Activated CD4-positive, alpha-beta T cell treated with anti-CD3 and anti-CD28 coated beads, Interleukin-2, amount 10 ng/mL, durations not matched to agents 7 days and 5 days (primary cell): Measurements from ENCODE around the gene AKAP10. TPM values are rescaled to one million over a fixed set of nuclear protein-coding genes. Genes with fewer than 3 reads are reported as not detected.
A peak's percentile ranks its signal among the peaks of the same experiment; 100 is the strongest.
"Not testable (repeated sequence)": the region's sequence is repeated elsewhere in the genome, so short reads cannot be mapped to it uniquely, and the experiment has no call there.

ENCODE experiments used
- CTCF ChIA-PET: fragments of 350-600 bp; sonication (Branson Sonifier 250); formaldehyde crosslinking; loops from one replicate; lab custom pipeline; 2021; ENCODE audit warnings: antibody characterized with exemption; lab: Charles Lee
- POLR2A ChIA-PET: fragments of 350-600 bp; sonication (Branson Sonifier 250); formaldehyde crosslinking; loops from one replicate; lab custom pipeline; 2021; ENCODE audit warnings: antibody characterized with exemption; lab: Charles Lee
- DNase-seq: peaks from one replicate; pipeline ENCODE4 v3.0.0-alpha.2; 2020
- H3K27ac Mint-ChIP-seq: one replicate; pipeline ENCODE4 v1.8.0; 2021; ENCODE audit warnings: mild to moderate bottlenecking, moderate library complexity, mixed read lengths
- H3K27me3 Mint-ChIP-seq: one replicate; pipeline ENCODE4 v1.8.0; 2021; ENCODE audit warnings: mixed read lengths
- H3K36me3 Mint-ChIP-seq: one replicate; pipeline ENCODE4 v1.8.0; 2021; ENCODE audit warnings: low read depth, mixed read lengths
- H3K4me1 Mint-ChIP-seq: one replicate; pipeline ENCODE4 v1.8.0; 2021; ENCODE audit warnings: mixed read lengths
- H3K4me3 Mint-ChIP-seq: one replicate; pipeline ENCODE4 v1.8.0; 2021; ENCODE audit warnings: mild to moderate bottlenecking, moderate library complexity, mixed read lengths
- H3K9me3 Mint-ChIP-seq: one replicate; pipeline ENCODE4 v1.8.0; 2021; ENCODE audit warnings: mixed read lengths
- total RNA-seq, 2 experiments: library from RNA; stranded (reverse); gene quantifications; one replicate each; pipeline ENCODE4 v1.2.3, GENCODE V29; 2021

AKAP10 gene
- total RNA-seq, 2 experiments from 2014 or later, result 38.8 to 45.6 TPM

DNA sequence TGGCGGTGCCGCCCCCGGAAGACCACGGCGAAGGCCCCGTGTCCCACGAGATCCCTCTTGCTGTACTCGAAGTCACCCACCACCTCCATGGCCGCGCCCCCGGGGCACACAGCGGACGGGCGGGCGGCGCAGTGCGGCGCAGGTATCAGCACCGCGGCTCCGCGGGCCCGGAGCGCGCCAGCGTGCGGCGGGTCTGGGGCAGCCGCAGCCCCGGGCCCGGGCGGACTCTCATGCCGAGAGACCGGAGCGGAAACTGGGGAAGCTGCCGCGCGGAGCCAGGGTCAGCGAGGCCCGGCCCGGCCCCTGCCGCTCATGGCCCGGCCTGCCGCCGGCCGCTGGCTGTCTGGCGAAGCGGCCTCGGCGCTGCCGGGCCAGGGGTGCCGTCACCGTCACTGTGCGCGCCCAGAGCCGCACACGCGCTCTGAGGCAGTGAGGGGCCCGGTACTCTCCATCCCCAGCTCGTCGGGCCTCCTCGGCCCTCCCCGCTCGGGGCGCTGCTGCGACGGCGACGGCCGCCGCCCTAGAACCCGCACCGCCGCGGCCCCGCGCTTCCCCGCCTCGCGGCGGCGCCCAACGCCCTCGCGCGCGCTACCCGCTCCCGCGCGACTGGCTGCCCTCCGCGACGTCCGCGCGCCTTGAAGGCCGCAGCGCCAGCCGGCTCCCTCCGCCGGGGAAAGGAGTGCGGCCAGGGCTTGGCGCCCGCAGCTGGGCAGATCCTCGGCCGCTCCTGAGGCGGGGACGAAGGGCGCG, 110.1 kb downstream of the AKAP10 start, which contains the start of gene ULK2:
TSS of gene ULK2 (minus strand) at position 608 of the 750 bp plus-strand sequence. CDS start at position 89, 519 bp downstream.
- Mint-ChIP-seq H3K27me3 (no peaks in the 10 kb centered on the region), H3K36me3 (peaks cover 10% of the 10 kb centered on the region), H3K9me3 (no peaks in the 10 kb centered on the region), H3K27ac (peak within 1 kb of the TSS; percentile 89), H3K4me3 (peak within 1 kb of the TSS; percentile 80), H3K4me1 (peaks cover 26% of the 10 kb centered on the region)
- peak; percentile 48 for DNase-seq
- ChIA-PET POLR2A (no interaction called here), CTCF (interaction anchor here (0.6 to 1.5 kb wide), 3 partner anchors 9 to 141 kb away, joined by 3 to 6 read pairs (median 5); no protein-coding TSS in a partner anchor)

DNA sequence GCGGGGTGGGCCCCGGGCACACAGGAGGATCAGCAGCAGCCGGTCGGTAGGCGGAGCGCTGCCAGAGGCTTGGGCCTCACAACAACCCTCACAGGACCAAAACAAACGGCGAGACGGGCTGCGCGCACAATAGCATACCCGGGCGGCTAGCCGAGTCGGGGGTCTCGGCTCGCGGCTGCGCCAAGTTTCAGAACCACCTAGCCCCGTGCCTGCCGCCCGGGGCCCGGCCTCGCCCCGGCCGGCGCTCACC, 110.6 kb downstream of the AKAP10 start:
- H3K4me1 Mint-ChIP-seq, result peaks cover 26% of the 10 kb centered on the region
- CTCF ChIA-PET, result interaction anchor here (0.6 to 1.5 kb wide), 2 partner anchors 17 to 142 kb away, joined by 3 to 6 read pairs; no protein-coding TSS in a partner anchor

DNA sequence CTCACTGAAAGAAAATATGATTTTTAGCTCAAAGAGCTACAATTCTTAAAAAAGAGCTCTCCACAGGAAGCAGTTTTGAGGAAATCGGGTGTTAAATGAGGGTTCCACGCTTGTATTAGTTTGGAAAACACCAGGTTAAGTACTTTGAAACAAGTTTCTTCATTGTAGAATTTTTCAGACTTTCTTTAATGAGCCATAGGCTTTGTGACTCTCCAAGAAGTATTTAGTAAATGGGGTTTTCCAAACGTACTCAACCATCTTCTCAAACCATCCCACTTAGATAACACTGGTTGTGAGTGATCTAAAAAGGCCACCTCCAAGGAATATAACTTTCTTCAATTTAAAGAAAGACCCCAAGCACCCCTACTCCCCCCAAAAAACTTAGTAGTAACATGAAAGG, 112.6 kb downstream of the AKAP10 start:
- DNase-seq, result no peak
- ChIA-PET CTCF (no interaction called here), POLR2A (interaction anchor here (0.6 kb wide), 1 partner anchor 237 kb away, joined by 3 read pairs; no protein-coding TSS in a partner anchor)

More for the DNA sequence above, 110.6 kb downstream of the AKAP10 start:
- H3K27me3 Mint-ChIP-seq, result no peaks in the 10 kb centered on the region
- POLR2A ChIA-PET, result no interaction called here
- H3K27ac Mint-ChIP-seq, result peak overlapping the region; percentile 89
- DNase-seq, result peak; percentile 52
- H3K4me3 Mint-ChIP-seq, result peak overlapping the region; percentile 80
- H3K9me3 Mint-ChIP-seq, result no peaks in the 10 kb centered on the region
- peaks cover 10% of the 10 kb centered on the region for H3K36me3 Mint-ChIP-seq

DNA sequence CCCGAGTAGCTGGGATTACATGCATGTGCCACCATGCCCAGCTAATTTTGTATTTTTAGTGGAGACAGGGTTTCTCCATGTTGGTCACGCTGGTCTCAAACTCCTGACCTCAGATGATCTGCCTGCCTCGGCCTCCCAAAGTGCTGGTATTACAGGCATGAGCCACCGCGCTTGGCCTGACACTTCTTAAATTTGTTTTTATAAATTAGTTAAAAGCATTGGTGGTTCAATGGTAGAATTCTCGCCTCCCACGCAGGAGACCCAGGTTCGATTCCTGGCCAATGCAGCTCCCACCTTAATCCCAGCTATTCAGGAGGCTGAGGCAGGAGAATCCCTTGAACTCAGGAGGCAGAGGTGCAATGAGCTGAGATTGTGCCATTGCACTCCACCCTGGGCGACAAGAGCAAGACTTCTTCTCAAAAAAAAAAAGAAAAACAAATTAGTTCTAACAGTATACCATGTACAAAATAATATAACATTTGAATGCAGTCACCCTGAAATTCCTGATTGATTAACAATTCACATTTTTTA, 116.9 kb downstream of the AKAP10 start:
- POLR2A ChIA-PET, H3K4me3 Mint-ChIP-seq, H3K27me3 Mint-ChIP-seq, CTCF ChIA-PET, H3K27ac Mint-ChIP-seq, H3K9me3 Mint-ChIP-seq, DNase-seq, H3K4me1 Mint-ChIP-seq: not testable (repeated sequence)
- peaks cover 20% of the 10 kb centered on the region for H3K36me3 Mint-ChIP-seq

More for the DNA sequence above, 112.6 kb downstream of the AKAP10 start:
- Mint-ChIP-seq H3K4me1 (peaks cover 23% of the 10 kb centered on the region), H3K36me3 (peaks cover 14% of the 10 kb centered on the region), H3K27ac (no peak overlapping the region), H3K27me3 (no peaks in the 10 kb centered on the region), H3K9me3 (no peaks in the 10 kb centered on the region), H3K4me3 (peak overlapping the region; percentile 5)

DNA sequence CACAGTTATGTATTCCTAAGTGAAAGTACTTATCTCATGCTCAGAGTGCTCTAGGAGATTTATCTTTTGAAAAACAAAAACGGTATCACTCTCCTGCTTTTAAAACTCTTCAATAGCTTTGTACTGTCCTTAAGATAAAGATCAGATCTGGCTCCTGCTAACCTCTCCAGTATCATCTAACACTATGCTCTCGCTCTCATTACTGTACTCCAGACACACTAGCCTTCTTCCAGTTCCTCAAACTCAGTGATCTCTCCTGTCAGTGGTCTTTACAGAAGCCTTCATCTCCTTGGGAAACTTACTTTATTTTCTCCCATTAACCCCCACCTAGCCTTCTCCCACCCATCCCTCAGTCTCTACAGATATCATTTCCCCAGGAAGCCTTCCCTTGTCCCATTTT, 120.0 kb downstream of the AKAP10 start:
- ChIA-PET POLR2A (no interaction called here), CTCF (interaction anchor here (0.6 to 1.3 kb wide), 3 partner anchors 11 to 161 kb away, joined by 3 to 4 read pairs (median 3); no protein-coding TSS in a partner anchor)
- no peaks in the 10 kb centered on the region for H3K4me1 Mint-ChIP-seq
- DNase-seq, result no peak
- H3K27ac Mint-ChIP-seq, result no peak overlapping the region
- no peaks in the 10 kb centered on the region for H3K9me3 Mint-ChIP-seq
- H3K27me3 Mint-ChIP-seq, result no peaks in the 10 kb centered on the region
- peaks cover 13% of the 10 kb centered on the region for H3K36me3 Mint-ChIP-seq
- H3K4me3 Mint-ChIP-seq, result no peak overlapping the region

Other genes starting within 250 kb of the AKAP10 start
- not detected for gene ALDH3A1, start 229.5 kb downstream of the AKAP10 start, total RNA-seq
- 10 to 100 TPM; 16.1 to 17.1 TPM for gene ULK2, start 109.9 kb downstream of the AKAP10 start, total RNA-seq
- 1 to 10 TPM; 3.7 to 4.9 TPM for gene SPECC1, start 31.5 kb upstream of the AKAP10 start, total RNA-seq